ENCODE results near the gene ERVMER34-1.

DNA sequence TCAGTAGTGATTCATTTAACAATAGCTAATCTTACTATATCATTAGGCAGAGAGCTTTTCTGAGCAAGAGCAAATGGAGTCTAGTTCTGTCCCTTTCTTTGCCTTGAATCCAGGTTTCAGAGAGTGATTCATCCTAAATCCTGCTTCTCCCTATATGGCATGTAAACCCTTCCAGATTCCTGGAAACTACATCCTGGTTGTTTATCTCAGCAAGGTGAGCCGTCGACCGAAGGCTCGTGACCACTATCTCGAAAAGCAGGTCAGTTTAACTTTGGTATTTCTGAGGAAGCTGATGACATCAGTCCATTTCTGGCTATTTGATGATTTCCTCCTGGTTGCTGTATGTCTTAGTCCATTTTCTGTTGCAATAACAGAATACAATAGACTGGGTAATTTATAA, 40.7 kb upstream of the ERVMER34-1 start:
- TF ChIP-seq, protein P1, sequence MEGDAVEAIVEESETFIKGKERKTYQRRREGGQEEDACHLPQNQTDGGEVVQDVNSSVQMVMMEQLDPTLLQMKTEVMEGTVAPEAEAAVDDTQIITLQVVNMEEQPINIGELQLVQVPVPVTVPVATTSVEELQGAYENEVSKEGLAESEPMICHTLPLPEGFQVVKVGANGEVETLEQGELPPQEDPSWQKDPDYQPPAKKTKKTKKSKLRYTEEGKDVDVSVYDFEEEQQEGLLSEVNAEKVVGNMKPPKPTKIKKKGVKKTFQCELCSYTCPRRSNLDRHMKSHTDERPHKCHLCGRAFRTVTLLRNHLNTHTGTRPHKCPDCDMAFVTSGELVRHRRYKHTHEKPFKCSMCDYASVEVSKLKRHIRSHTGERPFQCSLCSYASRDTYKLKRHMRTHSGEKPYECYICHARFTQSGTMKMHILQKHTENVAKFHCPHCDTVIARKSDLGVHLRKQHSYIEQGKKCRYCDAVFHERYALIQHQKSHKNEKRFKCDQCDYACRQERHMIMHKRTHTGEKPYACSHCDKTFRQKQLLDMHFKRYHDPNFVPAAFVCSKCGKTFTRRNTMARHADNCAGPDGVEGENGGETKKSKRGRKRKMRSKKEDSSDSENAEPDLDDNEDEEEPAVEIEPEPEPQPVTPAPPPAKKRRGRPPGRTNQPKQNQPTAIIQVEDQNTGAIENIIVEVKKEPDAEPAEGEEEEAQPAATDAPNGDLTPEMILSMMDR (conservative IDR thresholded peaks at IDR 0.05; ENCODE audit: low read depth, low read length) = no peak
- no peak for TF ChIP-seq EZH2 (IDR thresholded peaks at IDR 0.05; ENCODE audit: borderline replicate concordance, low read depth, low read length, poor library complexity, severe bottlenecking)
